ENCODE results near the gene C10orf120. TPM values are rescaled to one million over a fixed set of nuclear protein-coding genes. Genes with fewer than 3 reads are reported as not detected.

The C10orf120 gene
- total and polyA plus RNA-seq, 8 donors = not detected

DNA sequence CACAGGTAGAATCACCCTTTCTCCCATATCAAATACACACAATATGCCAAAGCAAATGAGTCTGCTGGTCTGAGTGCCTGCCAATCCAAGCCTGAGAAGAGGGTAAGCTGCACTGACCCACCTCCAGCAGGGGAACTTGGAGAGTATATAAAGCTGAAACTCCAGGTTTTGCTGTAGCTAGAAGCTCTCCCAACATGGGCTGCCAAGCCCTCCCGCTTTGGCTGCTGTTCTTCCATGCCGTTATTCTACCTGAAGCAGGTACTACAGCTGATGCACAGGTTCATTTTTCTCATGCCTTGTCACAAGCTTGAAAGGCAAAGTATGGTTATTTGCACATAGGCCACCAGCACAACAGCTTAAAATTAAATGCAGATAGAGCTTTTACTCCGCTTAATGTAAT is 21.5 kb upstream of the C10orf120 start:
- H3K4me3 ChIP-seq = no peak overlapping the region
- no peaks in the 10 kb centered on the region for H3K9me3 ChIP-seq
- 45 to 75% (median 48%) methylated on average over 3 of the region's 3 CpGs for WGBS, 5 donors
- no peaks in the 10 kb centered on the region for H3K4me1 ChIP-seq
- peaks cover 0 to 19% (median 0%) of the 10 kb centered on the region in 3 donors for H3K27me3 ChIP-seq
- intact Hi-C loops (cut with DNase I; ENCODE audit: low total_unique reads) = no loop called here
- no peak for DNase-seq
- no peak for TF ChIP-seq EP300 (IDR thresholded peaks at IDR 0.05)
- no peak for TF ChIP-seq POLR2AphosphoS5 (IDR thresholded peaks at IDR 0.05)
- no peak for TF ChIP-seq POLR2A (IDR thresholded peaks at IDR 0.05)
- TF ChIP-seq, protein P1, sequence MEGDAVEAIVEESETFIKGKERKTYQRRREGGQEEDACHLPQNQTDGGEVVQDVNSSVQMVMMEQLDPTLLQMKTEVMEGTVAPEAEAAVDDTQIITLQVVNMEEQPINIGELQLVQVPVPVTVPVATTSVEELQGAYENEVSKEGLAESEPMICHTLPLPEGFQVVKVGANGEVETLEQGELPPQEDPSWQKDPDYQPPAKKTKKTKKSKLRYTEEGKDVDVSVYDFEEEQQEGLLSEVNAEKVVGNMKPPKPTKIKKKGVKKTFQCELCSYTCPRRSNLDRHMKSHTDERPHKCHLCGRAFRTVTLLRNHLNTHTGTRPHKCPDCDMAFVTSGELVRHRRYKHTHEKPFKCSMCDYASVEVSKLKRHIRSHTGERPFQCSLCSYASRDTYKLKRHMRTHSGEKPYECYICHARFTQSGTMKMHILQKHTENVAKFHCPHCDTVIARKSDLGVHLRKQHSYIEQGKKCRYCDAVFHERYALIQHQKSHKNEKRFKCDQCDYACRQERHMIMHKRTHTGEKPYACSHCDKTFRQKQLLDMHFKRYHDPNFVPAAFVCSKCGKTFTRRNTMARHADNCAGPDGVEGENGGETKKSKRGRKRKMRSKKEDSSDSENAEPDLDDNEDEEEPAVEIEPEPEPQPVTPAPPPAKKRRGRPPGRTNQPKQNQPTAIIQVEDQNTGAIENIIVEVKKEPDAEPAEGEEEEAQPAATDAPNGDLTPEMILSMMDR (IDR thresholded peaks at IDR 0.05) = no peak
- H3K27ac ChIP-seq = no peak overlapping the region
- H3K36me3 ChIP-seq = no peaks in the 10 kb centered on the region

DNA sequence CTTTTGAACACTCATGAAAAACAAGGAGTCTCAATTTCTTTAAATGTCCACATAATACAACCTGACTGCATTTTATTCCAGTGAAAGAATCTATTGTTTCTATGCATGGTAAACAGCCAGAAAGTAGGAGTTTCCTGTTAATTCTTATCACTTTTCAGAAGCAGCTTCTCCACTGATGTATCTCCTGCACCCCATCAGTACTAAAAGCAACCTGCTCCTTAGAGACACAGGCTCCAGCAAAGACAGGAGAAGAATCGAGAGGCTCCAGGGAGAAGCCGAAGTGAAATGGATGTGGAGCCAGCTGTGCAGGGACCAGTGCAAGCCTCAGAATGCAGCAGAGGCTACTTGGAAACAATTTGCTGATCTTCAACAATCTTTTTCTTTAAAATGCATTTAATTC is 16.4 kb upstream of the C10orf120 start:
- peaks cover 0 to 12% (median 6%) of the 10 kb centered on the region in 4 donors for H3K4me1 ChIP-seq
- no peaks in the 10 kb centered on the region for H3K9me3 ChIP-seq
- TF ChIP-seq POLR2AphosphoS5 (IDR thresholded peaks at IDR 0.05) (no peak), EP300 (IDR thresholded peaks at IDR 0.05) (no peak), POLR2A (IDR thresholded peaks at IDR 0.05) (no peak)
- TF ChIP-seq, protein P1 (IDR thresholded peaks at IDR 0.05) = no peak
- 87 to 93% (median 88%) methylated on average over 2 of the region's 2 CpGs for WGBS, 5 donors
- no peak overlapping the region for H3K27ac ChIP-seq
- DNase-seq = no peak
- intact Hi-C loops (cut with DNase I; ENCODE audit: low total_unique reads) = no loop called here
- H3K4me3 ChIP-seq = no peak overlapping the region
- no peaks in the 10 kb centered on the region for H3K36me3 ChIP-seq
- H3K27me3 ChIP-seq = peaks cover 0 to 53% (median 18%) of the 10 kb centered on the region in 3 donors

DNA sequence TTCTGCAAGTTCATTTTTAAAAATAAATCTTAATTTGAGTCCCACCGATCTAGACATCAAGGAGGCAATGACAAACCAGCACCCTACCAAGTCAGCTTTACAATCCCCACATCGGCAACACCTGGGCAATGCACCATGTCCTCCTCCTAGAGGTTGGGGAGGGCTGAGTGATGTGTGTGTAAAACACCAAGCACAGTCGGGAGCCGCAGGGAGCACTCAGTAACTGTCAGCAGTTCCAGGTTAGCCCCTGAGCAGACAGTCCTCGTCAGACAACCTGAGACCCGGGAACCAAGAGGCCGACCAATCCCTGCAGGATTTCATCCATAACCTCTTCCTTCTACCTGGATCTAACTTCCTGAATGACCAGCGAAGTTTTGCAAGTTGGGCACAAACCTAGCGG is 15.9 kb upstream of the C10orf120 start:
- Histone ChIP-seq H3K4me1 (peaks cover 0 to 16% (median 8%) of the 10 kb centered on the region in 4 donors), H3K27ac (no peak overlapping the region), H3K27me3 (peaks cover 0 to 49% (median 18%) of the 10 kb centered on the region in 3 donors), H3K4me3 (no peak overlapping the region), H3K9me3 (no peaks in the 10 kb centered on the region), H3K36me3 (no peaks in the 10 kb centered on the region)
- TF ChIP-seq, protein P1 (IDR thresholded peaks at IDR 0.05) = no peak
- TF ChIP-seq EP300 (IDR thresholded peaks at IDR 0.05) = no peak
- no peak for TF ChIP-seq POLR2AphosphoS5 (IDR thresholded peaks at IDR 0.05)
- no peak for TF ChIP-seq POLR2A (IDR thresholded peaks at IDR 0.05)
- DNase-seq = no peak
- intact Hi-C loops (cut with DNase I; ENCODE audit: low total_unique reads) = no loop called here
- 68 to 83% (median 80%) methylated on average over 9 of the region's 9 CpGs for WGBS, 5 donors

DNA sequence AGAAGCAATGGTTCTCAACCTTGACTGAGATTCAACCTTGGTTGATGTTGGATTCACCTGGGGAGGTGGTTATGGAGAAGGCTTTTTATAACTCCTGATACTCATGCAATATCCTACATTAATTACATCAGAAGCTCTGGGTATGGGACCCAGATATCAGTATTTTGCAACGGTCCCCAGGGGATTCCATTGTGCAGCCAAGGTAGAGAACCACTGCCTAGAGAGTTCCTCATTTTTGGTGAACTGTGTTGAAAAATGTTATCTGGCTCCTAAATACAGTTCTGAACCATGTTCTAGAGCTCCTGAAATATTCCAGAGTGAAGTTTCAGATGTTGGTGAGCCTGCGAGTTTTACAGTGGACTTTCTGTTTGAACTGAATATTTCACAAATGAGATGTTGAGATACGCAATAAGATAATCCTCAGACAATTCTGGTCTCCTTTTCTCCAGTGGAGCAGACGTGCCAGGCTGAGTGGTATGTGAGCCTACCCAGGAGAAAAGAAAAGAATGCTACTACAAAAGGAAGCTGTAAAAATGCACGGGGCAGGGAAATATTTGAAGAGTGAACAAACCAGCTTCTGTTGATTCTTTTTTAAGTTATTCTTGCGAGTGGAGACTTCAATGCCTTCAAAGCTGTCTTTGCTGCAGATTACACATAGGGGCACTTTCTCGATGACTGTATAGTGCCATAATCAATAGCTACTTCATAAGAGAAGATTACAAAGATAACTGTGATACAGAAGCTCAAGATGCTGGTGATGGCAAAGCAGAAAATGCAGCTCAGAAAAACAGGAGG is 13.6 kb upstream of the C10orf120 start:
- 51 to 61% (median 52%) methylated on average over 7 of the region's 7 CpGs for WGBS, 5 donors

More for the DNA sequence above, 13.6 kb upstream of the C10orf120 start:
- no peak overlapping the region for H3K4me3 ChIP-seq
- no peak for DNase-seq
- H3K4me1 ChIP-seq = peaks cover 0 to 19% (median 15%) of the 10 kb centered on the region in 4 donors
- TF ChIP-seq, protein P1 (IDR thresholded peaks at IDR 0.05) = no peak
- intact Hi-C loops (cut with DNase I; ENCODE audit: low total_unique reads) = no loop called here
- H3K27ac ChIP-seq = no peak overlapping the region
- peaks cover 0 to 45% (median 18%) of the 10 kb centered on the region in 3 donors for H3K27me3 ChIP-seq
- no peaks in the 10 kb centered on the region for H3K36me3 ChIP-seq
- no peaks in the 10 kb centered on the region for H3K9me3 ChIP-seq
